GM20000 (cell line): ENCODE results near the gene PTPN14.

Source experiments
- DNase-seq: peaks from one replicate; pipeline ENCODE4 v3.0.0; 2012; ENCODE audit warnings: low spot score
- TF ChIP-seq, protein P1 (sequence below): IDR thresholded peaks from 2 replicates; pipeline ENCODE4 v1.5.1; 2012; ENCODE audit warnings: mild to moderate bottlenecking, control low read depth; ENCODE audit errors: extremely low read depth, missing control alignments

Gene PTPN14

GRCh38 chr1:214439352-214440119, 111.9 kb downstream of the PTPN14 start:
- peak; percentile 42 for DNase-seq
- TF ChIP-seq, protein P1, sequence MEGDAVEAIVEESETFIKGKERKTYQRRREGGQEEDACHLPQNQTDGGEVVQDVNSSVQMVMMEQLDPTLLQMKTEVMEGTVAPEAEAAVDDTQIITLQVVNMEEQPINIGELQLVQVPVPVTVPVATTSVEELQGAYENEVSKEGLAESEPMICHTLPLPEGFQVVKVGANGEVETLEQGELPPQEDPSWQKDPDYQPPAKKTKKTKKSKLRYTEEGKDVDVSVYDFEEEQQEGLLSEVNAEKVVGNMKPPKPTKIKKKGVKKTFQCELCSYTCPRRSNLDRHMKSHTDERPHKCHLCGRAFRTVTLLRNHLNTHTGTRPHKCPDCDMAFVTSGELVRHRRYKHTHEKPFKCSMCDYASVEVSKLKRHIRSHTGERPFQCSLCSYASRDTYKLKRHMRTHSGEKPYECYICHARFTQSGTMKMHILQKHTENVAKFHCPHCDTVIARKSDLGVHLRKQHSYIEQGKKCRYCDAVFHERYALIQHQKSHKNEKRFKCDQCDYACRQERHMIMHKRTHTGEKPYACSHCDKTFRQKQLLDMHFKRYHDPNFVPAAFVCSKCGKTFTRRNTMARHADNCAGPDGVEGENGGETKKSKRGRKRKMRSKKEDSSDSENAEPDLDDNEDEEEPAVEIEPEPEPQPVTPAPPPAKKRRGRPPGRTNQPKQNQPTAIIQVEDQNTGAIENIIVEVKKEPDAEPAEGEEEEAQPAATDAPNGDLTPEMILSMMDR: no peak

DNA sequence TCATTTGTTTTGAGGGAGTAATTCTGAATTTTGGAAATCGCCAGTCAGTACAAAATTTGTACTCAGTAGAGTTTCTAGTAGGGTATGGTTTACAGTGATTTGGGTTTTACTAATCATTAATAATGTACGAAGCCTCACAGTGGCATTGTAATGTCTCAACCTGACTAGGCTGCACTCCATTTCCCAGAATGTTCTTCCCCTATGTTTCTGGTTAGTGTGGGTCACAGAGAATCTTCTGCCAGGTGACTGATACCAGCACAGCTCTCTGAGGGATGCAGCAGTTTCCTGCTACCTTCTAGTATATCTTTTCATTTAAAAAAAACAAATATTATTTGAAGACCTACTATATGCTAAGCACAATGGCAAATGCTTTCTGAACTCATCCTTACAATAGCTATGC, 112.9 kb downstream of the PTPN14 start:
- DNase-seq: peak; percentile 14
- TF ChIP-seq, protein P1: no peak

DNA sequence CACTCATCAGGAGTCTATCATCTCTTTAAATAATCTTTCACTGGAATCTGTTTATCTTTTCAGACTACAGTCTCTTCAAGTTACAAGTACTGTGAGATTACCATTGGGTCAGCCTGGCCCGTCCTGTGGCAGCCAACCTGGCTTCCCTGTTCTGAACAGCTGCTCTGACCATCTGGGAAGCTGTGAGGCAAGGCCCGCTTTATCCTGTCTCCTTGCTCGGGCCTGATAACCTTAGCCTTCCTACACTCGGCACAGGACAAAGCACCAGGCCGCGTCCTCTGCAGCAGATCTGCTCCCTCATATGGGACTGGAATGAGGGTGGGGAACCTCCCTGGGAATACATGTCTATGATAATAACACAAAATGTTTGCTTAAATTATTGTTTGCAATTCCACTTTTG, 113.3 kb downstream of the PTPN14 start:
- DNase-seq: no peak
- TF ChIP-seq, protein P1: no peak

GRCh38 chr1:214435867-214436266, 115.5 kb downstream of the PTPN14 start:
- TF ChIP-seq, protein P1: no peak

GRCh38 chr1:214432245-214432644, 119.2 kb downstream of the PTPN14 start:
- TF ChIP-seq, protein P1: no peak
- no peak for DNase-seq

More at GRCh38 chr1:214435867-214436266, 115.5 kb downstream of the PTPN14 start:
- no peak for DNase-seq

DNA sequence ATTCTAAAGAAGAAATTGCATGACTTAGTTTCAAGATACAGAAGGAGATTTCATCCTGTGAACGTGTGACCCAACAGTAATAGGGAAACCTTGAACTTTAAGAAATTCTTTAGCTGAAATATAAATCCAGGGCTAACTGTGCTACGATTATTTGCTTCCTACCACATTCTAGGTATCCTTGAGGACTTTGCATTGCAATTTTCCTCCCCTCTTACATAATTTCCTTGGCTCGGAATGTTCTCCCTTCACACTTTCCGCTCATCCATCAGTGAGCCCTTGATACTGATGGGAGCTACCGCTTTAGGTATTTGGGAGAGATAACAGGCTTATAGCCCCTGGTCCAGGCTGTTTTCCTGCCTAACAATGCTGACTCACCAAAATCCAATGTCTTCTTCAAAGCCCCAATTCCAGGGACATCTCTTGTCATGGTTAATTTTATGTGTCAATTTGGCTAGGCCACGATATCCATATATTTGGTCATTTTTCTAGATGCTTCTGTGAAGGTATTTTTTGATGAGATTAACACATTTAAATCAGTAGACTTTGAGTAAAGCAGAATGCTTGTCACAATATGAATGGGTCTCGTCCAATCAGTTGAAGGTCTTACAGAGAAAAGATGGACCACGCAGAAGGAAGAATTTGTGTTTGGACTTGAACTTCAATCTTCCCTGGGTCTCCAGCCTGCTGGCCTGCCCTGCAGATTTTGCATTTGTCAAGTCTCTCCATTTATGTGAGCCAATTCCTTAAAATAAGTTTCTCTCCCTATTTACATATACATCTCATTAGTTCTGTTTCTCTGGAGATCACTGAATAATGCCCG, 121.2 kb downstream of the PTPN14 start:
- TF ChIP-seq, protein P1: no peak
- DNase-seq: no peak

- DNase-seq: peak; percentile 41
- TF ChIP-seq, protein P1: no peak
Measured at GRCh38 chr1:214427871-214428277, 123.5 kb downstream of the PTPN14 start.
